ENCODE results near the gene ITPK1.
A peak's percentile ranks its signal among the peaks of the same experiment; 100 is the strongest.
"Not testable (repeated sequence)": the region's sequence is repeated elsewhere in the genome, so short reads cannot be mapped to it uniquely, and the experiment has no call there.

Gene ITPK1

GRCh38 chr14:93150227-93151208 is 34.8 kb upstream of the ITPK1 start:
- H3K36me3 ChIP-seq (ENCODE audit: control insufficient read depth in 2 of 2, insufficient read depth in 2 of 2, low read length in 2 of 2), result no peaks in the 10 kb centered on the region
- H3K9me3 ChIP-seq (ENCODE audit: control insufficient read depth in 2 of 2, low read length in 2 of 2), result no peaks in the 10 kb centered on the region
- peak overlapping the region; percentile 50 to 52 for H3K27ac ChIP-seq (ENCODE audit: low read depth in 2 of 2, low read length in 2 of 2)
- peaks cover 0 to 9% of the 10 kb centered on the region in 2 donors for H3K4me1 ChIP-seq (ENCODE audit: control insufficient read depth in 2 of 2, insufficient read depth in 2 of 2, low read length in 2 of 2)
- peak overlapping the region; percentile 40 to 44 for H3K4me3 ChIP-seq (ENCODE audit: low read length in 2 of 2)
- no peaks in the 10 kb centered on the region for H3K27me3 ChIP-seq (ENCODE audit: control insufficient read depth in 2 of 2, insufficient read depth in 2 of 2, low read length in 2 of 2)
- no peak overlapping the region for H3K9ac ChIP-seq (ENCODE audit: low read depth in 1 of 2, low read length in 2 of 2)

GRCh38 chr14:93148979-93149378 is 33.3 kb upstream of the ITPK1 start:
- no peak overlapping the region for H3K4me3 ChIP-seq (ENCODE audit: low read length in 2 of 2)
- H3K36me3 ChIP-seq (ENCODE audit: control insufficient read depth in 2 of 2, insufficient read depth in 2 of 2, low read length in 2 of 2), result no peaks in the 10 kb centered on the region
- H3K9ac ChIP-seq (ENCODE audit: low read depth in 1 of 2, low read length in 2 of 2), result no peak overlapping the region
- no peak overlapping the region for H3K27ac ChIP-seq (ENCODE audit: low read depth in 2 of 2, low read length in 2 of 2)
- no peaks in the 10 kb centered on the region for H3K9me3 ChIP-seq (ENCODE audit: control insufficient read depth in 2 of 2, low read length in 2 of 2)
- peaks cover 0 to 9% of the 10 kb centered on the region in 2 donors for H3K4me1 ChIP-seq (ENCODE audit: control insufficient read depth in 2 of 2, insufficient read depth in 2 of 2, low read length in 2 of 2)
- H3K27me3 ChIP-seq (ENCODE audit: control insufficient read depth in 2 of 2, insufficient read depth in 2 of 2, low read length in 2 of 2), result no peaks in the 10 kb centered on the region

- H3K4me1 ChIP-seq (ENCODE audit: control insufficient read depth in 2 of 2, insufficient read depth in 2 of 2, low read length in 2 of 2), result peaks cover 0 to 6% of the 10 kb centered on the region in 2 donors
- no peak overlapping the region for H3K4me3 ChIP-seq (ENCODE audit: low read length in 2 of 2)
- H3K27me3 ChIP-seq (ENCODE audit: control insufficient read depth in 2 of 2, insufficient read depth in 2 of 2, low read length in 2 of 2), result no peaks in the 10 kb centered on the region
- no peaks in the 10 kb centered on the region for H3K9me3 ChIP-seq (ENCODE audit: control insufficient read depth in 2 of 2, low read length in 2 of 2)
- no peaks in the 10 kb centered on the region for H3K36me3 ChIP-seq (ENCODE audit: control insufficient read depth in 2 of 2, insufficient read depth in 2 of 2, low read length in 2 of 2)
- no peak overlapping the region for H3K9ac ChIP-seq (ENCODE audit: low read depth in 1 of 2, low read length in 2 of 2)
- H3K27ac ChIP-seq (ENCODE audit: low read depth in 2 of 2, low read length in 2 of 2), result no peak overlapping the region
Measured at GRCh38 chr14:93146119-93146518, 30.4 kb upstream of the ITPK1 start.

- H3K9me3 ChIP-seq (ENCODE audit: control insufficient read depth in 2 of 2, low read length in 2 of 2), result no peaks in the 10 kb centered on the region
- peaks cover 3% of the 10 kb centered on the region in 2 donors for H3K4me1 ChIP-seq (ENCODE audit: control insufficient read depth in 2 of 2, insufficient read depth in 2 of 2, low read length in 2 of 2)
- H3K36me3 ChIP-seq (ENCODE audit: control insufficient read depth in 2 of 2, insufficient read depth in 2 of 2, low read length in 2 of 2), result no peaks in the 10 kb centered on the region
- H3K9ac ChIP-seq (ENCODE audit: low read depth in 1 of 2, low read length in 2 of 2), result no peak overlapping the region
- H3K4me3 ChIP-seq (ENCODE audit: low read length in 2 of 2), result no peak overlapping the region
- no peaks in the 10 kb centered on the region for H3K27me3 ChIP-seq (ENCODE audit: control insufficient read depth in 2 of 2, insufficient read depth in 2 of 2, low read length in 2 of 2)
- no peak overlapping the region for H3K27ac ChIP-seq (ENCODE audit: low read depth in 2 of 2, low read length in 2 of 2)
Measured at GRCh38 chr14:93142854-93143652, 27.3 kb upstream of the ITPK1 start.

GRCh38 chr14:93137864-93138263 is 22.1 kb upstream of the ITPK1 start:
- Histone ChIP-seq H3K9ac (ENCODE audit: low read depth in 1 of 2, low read length in 2 of 2) (peak overlapping the region in 1 of 2 donors; percentile 44), H3K27ac (ENCODE audit: low read depth in 2 of 2, low read length in 2 of 2) (no peak overlapping the region)

GRCh38 chr14:93136508-93136907 is 20.8 kb upstream of the ITPK1 start:
- H3K9ac ChIP-seq (ENCODE audit: low read depth in 1 of 2, low read length in 2 of 2); H3K27ac ChIP-seq (ENCODE audit: low read depth in 2 of 2, low read length in 2 of 2): not testable (repeated sequence)
- peaks cover 8 to 12% of the 10 kb centered on the region in 2 donors for H3K4me1 ChIP-seq (ENCODE audit: control insufficient read depth in 2 of 2, insufficient read depth in 2 of 2, low read length in 2 of 2)

More at GRCh38 chr14:93137864-93138263, 22.1 kb upstream of the ITPK1 start:
- peaks cover 8% of the 10 kb centered on the region in 2 donors for H3K4me1 ChIP-seq (ENCODE audit: control insufficient read depth in 2 of 2, insufficient read depth in 2 of 2, low read length in 2 of 2)
- H3K27me3 ChIP-seq (ENCODE audit: control insufficient read depth in 2 of 2, insufficient read depth in 2 of 2, low read length in 2 of 2), result no peaks in the 10 kb centered on the region
- no peaks in the 10 kb centered on the region for H3K9me3 ChIP-seq (ENCODE audit: control insufficient read depth in 2 of 2, low read length in 2 of 2)
- no peak overlapping the region for H3K4me3 ChIP-seq (ENCODE audit: low read length in 2 of 2)
- H3K36me3 ChIP-seq (ENCODE audit: control insufficient read depth in 2 of 2, insufficient read depth in 2 of 2, low read length in 2 of 2), result no peaks in the 10 kb centered on the region

GRCh38 chr14:93136009-93136408 is 20.3 kb upstream of the ITPK1 start:
- Histone ChIP-seq H3K4me3 (ENCODE audit: low read length in 2 of 2) (no peak overlapping the region), H3K36me3 (ENCODE audit: control insufficient read depth in 2 of 2, insufficient read depth in 2 of 2, low read length in 2 of 2) (no peaks in the 10 kb centered on the region), H3K4me1 (ENCODE audit: control insufficient read depth in 2 of 2, insufficient read depth in 2 of 2, low read length in 2 of 2) (peaks cover 8 to 12% of the 10 kb centered on the region in 2 donors), H3K9me3 (ENCODE audit: control insufficient read depth in 2 of 2, low read length in 2 of 2) (no peaks in the 10 kb centered on the region), H3K9ac (ENCODE audit: low read depth in 1 of 2, low read length in 2 of 2) (peak overlapping the region in 1 of 2 donors; percentile 20), H3K27ac (ENCODE audit: low read depth in 2 of 2, low read length in 2 of 2) (no peak overlapping the region), H3K27me3 (ENCODE audit: control insufficient read depth in 2 of 2, insufficient read depth in 2 of 2, low read length in 2 of 2) (no peaks in the 10 kb centered on the region)

More at GRCh38 chr14:93136508-93136907, 20.8 kb upstream of the ITPK1 start:
- H3K27me3 ChIP-seq (ENCODE audit: control insufficient read depth in 2 of 2, insufficient read depth in 2 of 2, low read length in 2 of 2); H3K36me3 ChIP-seq (ENCODE audit: control insufficient read depth in 2 of 2, insufficient read depth in 2 of 2, low read length in 2 of 2); H3K4me3 ChIP-seq (ENCODE audit: low read length in 2 of 2); H3K9me3 ChIP-seq (ENCODE audit: control insufficient read depth in 2 of 2, low read length in 2 of 2): not testable (repeated sequence)

GRCh38 chr14:93135399-93135798 is 19.7 kb upstream of the ITPK1 start:
- Histone ChIP-seq H3K9me3 (ENCODE audit: control insufficient read depth in 2 of 2, low read length in 2 of 2) (no peaks in the 10 kb centered on the region), H3K27ac (ENCODE audit: low read depth in 2 of 2, low read length in 2 of 2) (no peak overlapping the region), H3K4me3 (ENCODE audit: low read length in 2 of 2) (no peak overlapping the region), H3K36me3 (ENCODE audit: control insufficient read depth in 2 of 2, insufficient read depth in 2 of 2, low read length in 2 of 2) (no peaks in the 10 kb centered on the region), H3K4me1 (ENCODE audit: control insufficient read depth in 2 of 2, insufficient read depth in 2 of 2, low read length in 2 of 2) (peaks cover 8 to 12% of the 10 kb centered on the region in 2 donors), H3K27me3 (ENCODE audit: control insufficient read depth in 2 of 2, insufficient read depth in 2 of 2, low read length in 2 of 2) (no peaks in the 10 kb centered on the region), H3K9ac (ENCODE audit: low read depth in 1 of 2, low read length in 2 of 2) (no peak overlapping the region)

- Histone ChIP-seq H3K4me1 (ENCODE audit: control insufficient read depth in 2 of 2, insufficient read depth in 2 of 2, low read length in 2 of 2) (peaks cover 8 to 12% of the 10 kb centered on the region in 2 donors), H3K27me3 (ENCODE audit: control insufficient read depth in 2 of 2, insufficient read depth in 2 of 2, low read length in 2 of 2) (no peaks in the 10 kb centered on the region), H3K9ac (ENCODE audit: low read depth in 1 of 2, low read length in 2 of 2) (no peak overlapping the region), H3K27ac (ENCODE audit: low read depth in 2 of 2, low read length in 2 of 2) (no peak overlapping the region), H3K36me3 (ENCODE audit: control insufficient read depth in 2 of 2, insufficient read depth in 2 of 2, low read length in 2 of 2) (no peaks in the 10 kb centered on the region), H3K9me3 (ENCODE audit: control insufficient read depth in 2 of 2, low read length in 2 of 2) (no peaks in the 10 kb centered on the region), H3K4me3 (ENCODE audit: low read length in 2 of 2) (no peak overlapping the region)
Measured at GRCh38 chr14:93133464-93133863, 17.7 kb upstream of the ITPK1 start.

Data from mucosa of rectum (tissue), 2 donors.